HepG2 (cell line): Measurements from ENCODE around the gene STEAP2. TPM values are rescaled to one million over a fixed set of nuclear protein-coding genes. Genes with fewer than 3 reads are reported as not detected.

Experiments used
- ATAC-seq: fragments of 200-7000 bp; cut with Tn5 transposase; 3 replicates; pipeline ENCODE4 v1.9.1; 2020; ENCODE audit warnings: mild to moderate bottlenecking, moderate library complexity
- BruUV-seq: library from RNA; stranded (reverse); fragments of 400-500 nt; replicated peaks from 2 replicates; lab custom pipeline; 2021; lab: Mats Ljungman, UMichigan
- CTCF ChIA-PET: fragments of 300-600 bp; formaldehyde crosslinking; extraction: SDS; loops from one replicate; lab custom pipeline; 2021; ENCODE audit warnings: low total read pairs, inconsistent platforms, low intra/inter-chr PET ratio; lab: Yijun Ruan, JAX
- POLR2A ChIA-PET: fragments of 350-600 bp; sonication (Branson Sonifier 250); formaldehyde crosslinking; loops from one replicate; lab custom pipeline; 2020; ENCODE audit warnings: antibody characterized with exemption, inconsistent platforms; lab: Yijun Ruan, JAX
- DNase-seq: peaks from one replicate; pipeline ENCODE4 v3.0.0-alpha.2; 2015; ENCODE audit warnings: low spot score
- FAIRE-seq: peaks from 3 replicates; lab custom pipeline; 2011; peaks lifted over from hg19 to GRCh38; lab: Jason Lieb, UNC
- H2AFZ ChIP-seq: one replicate; pipeline ENCODE4 v1.6.1; 2011; ENCODE audit warnings: low read length, inconsistent platforms
- H3K27ac ChIP-seq: fragments of 300-600 bp; 3 replicates; pipeline ENCODE4 v1.8.0; 2011; ENCODE audit warnings: mixed run types, mild to moderate bottlenecking, mixed read lengths, low read length, inconsistent platforms; ENCODE audit not compliant: insufficient read depth; ENCODE audit errors: extremely low read length
- H3K27me3 ChIP-seq, 2 experiments: fragments of 200-600 bp in 1 of 2; 2 replicates in 1 of 2; 3 replicates in 1 of 2; pipeline versions ENCODE4 v1.6.0 to v1.8.0; 2011; ENCODE audit warnings: low read length in 2 of 2, mild to moderate bottlenecking in 2 of 2, moderate library complexity in 2 of 2, inconsistent platforms in 1 of 2; ENCODE audit not compliant: insufficient read depth in 2 of 2, control insufficient read depth in 1 of 2
- H3K36me3 ChIP-seq, 2 experiments: fragments of 200-600 bp in 1 of 2; replicated peaks in 1 of 2; 2 replicates in 1 of 2; 3 replicates in 1 of 2; pipeline versions ENCODE4 v1.5.1 to v1.8.0; 2011; ENCODE audit warnings: low read length in 2 of 2, inconsistent platforms in 1 of 2; ENCODE audit not compliant: insufficient read depth in 2 of 2, control insufficient read depth in 1 of 2
- H3K4me1 ChIP-seq: 2 replicates; pipeline ENCODE4 v1.5.1; 2012; ENCODE audit warnings: low read length, inconsistent platforms; ENCODE audit not compliant: insufficient read depth
- H3K4me2 ChIP-seq: 2 replicates; pipeline ENCODE4 v1.6.0; 2011; ENCODE audit warnings: low read depth, low read length, inconsistent platforms
- H3K4me3 ChIP-seq, 3 experiments: fragments of 200-600 bp in 1 of 3; sonication (generic), shearing (Covaris generic) in 1 of 3; replicated peaks in 1 of 3; 2 replicates each; pipeline ENCODE4 v1.5.1; 2011 to 2016; ENCODE audit warnings: low read length in 3 of 3, inconsistent platforms in 2 of 3, low read depth in 2 of 3, mild to moderate bottlenecking in 2 of 3, control low read depth in 1 of 3, mixed read lengths in 1 of 3; ENCODE audit not compliant: insufficient read depth in 1 of 3
- H3K79me2 ChIP-seq: one replicate; pipeline ENCODE4 v1.6.1; 2011; ENCODE audit warnings: low read length, inconsistent platforms; ENCODE audit not compliant: insufficient read depth
- H3K9ac ChIP-seq: 2 replicates; pipeline ENCODE4 v1.6.0; 2011; ENCODE audit warnings: mild to moderate bottlenecking, low read depth, low read length, inconsistent platforms; ENCODE audit not compliant: insufficient read depth
- H3K9me3 ChIP-seq: 2 replicates; pipeline ENCODE4 v1.5.1; 2012; ENCODE audit warnings: mild to moderate bottlenecking, low read length
- H4K20me1 ChIP-seq: 2 replicates; pipeline ENCODE4 v1.6.0; 2011; ENCODE audit warnings: inconsistent platforms, mild to moderate bottlenecking, low read length, moderate library complexity; ENCODE audit not compliant: insufficient read depth
- CAMTA2 ChIP-seq: sonication (generic); formaldehyde crosslinking; IDR thresholded peaks from 2 replicates; pipeline ENCODE4 v1.4.0; 2020; ENCODE audit warnings: mild to moderate bottlenecking, missing genetic modification reagents, borderline replicate concordance
- ELK4 ChIP-seq: sonication (generic); formaldehyde crosslinking; IDR thresholded peaks from 2 replicates; pipeline ENCODE4 v1.9.0; 2021; ENCODE audit warnings: missing genetic modification reagents, borderline replicate concordance
- IRX3 ChIP-seq: sonication (generic); formaldehyde crosslinking; IDR thresholded peaks from 2 replicates; pipeline ENCODE4 v1.8.1; 2023; ENCODE audit warnings: mild to moderate bottlenecking, low read depth, missing genetic modification reagents, borderline replicate concordance
- PBX3 ChIP-seq: sonication (generic); formaldehyde crosslinking; IDR thresholded peaks from 2 replicates; pipeline ENCODE4 v1.8.1; 2023; ENCODE audit warnings: missing genetic modification reagents, inconsistent platforms, borderline replicate concordance
- RARA ChIP-seq: IDR thresholded peaks from 2 replicates; pipeline ENCODE4 v1.6.1; 2016; ENCODE audit warnings: missing genetic modification reagents, missing compliant biosample characterization
- WGBS: methylation state at CpG from one replicate; pipeline ENCODE4 v1.1.6; 2017; ENCODE audit warnings: low lambda C conversion rate; 5-methylcytosine and 5-hydroxymethylcytosine counted together
- in situ Hi-C: cut with HindIII; loops from 2 replicates; pipeline ENCODE4 v1.10.0; 2017; ENCODE audit warnings: low pct_unique_long_range_greater_than_20kb; ENCODE audit not compliant: extremely low pct_ligation_motif_present
- intact Hi-C: fragments of 100-400 bp; cut with micrococcal nuclease; formaldehyde crosslinking; loops from one replicate; pipeline ENCODE4 v1.10.0; 2022; ENCODE audit not compliant: unreplicated experiment
- polyA plus RNA-seq, 8 experiments: library from polyadenylated mRNA; depleted of rRNA in 3 of 8; stranded (reverse) in 7 of 8; unstranded in 1 of 8; fragments of >200 nt; fragmentation: Illumina TruSeq in 4 of 8; extraction: Trizol in 4 of 8; gene quantifications; 2 replicates each; pipeline versions ENCODE4 v1.2.1 to v1.2.3, GENCODE V29; 2011 to 2016; ENCODE audit warnings: low read depth in 4 of 8, missing spikeins in 1 of 8, mixed read lengths in 1 of 8; ENCODE audit not compliant: insufficient read depth in 1 of 8
- total RNA-seq, 5 experiments: library from RNA; depleted of rRNA; stranded (reverse); fragments of >200 nt; fragmentation: Illumina TruSeq; extraction: Trizol; gene quantifications; 2 replicates each; pipeline ENCODE4 v1.2.3, GENCODE V29; 2016; ENCODE audit warnings: low read depth in 1 of 5

The STEAP2 gene
- total and polyA plus RNA-seq, 2 of the 13 experiments (the other 11 are each of a cell fraction or from before 2014, with no cell fraction given): 4.3 to 4.4 TPM

- TF ChIP-seq RARA (CRISPR knock-in tag) (no peak), CAMTA2 (no peak), PBX3 (CRISPR knock-in tag) (no peak), ELK4 (CRISPR knock-in tag) (no peak)
Measured at GRCh38 chr7:90227259-90227658, 15.7 kb downstream of the STEAP2 start (continued).

GRCh38 chr7:90229682-90230081 lies 18.1 kb downstream of the STEAP2 start:
- peak; percentile 26; the same call in 1 of the 3 replicates for ATAC-seq
- intact Hi-C loops (no loop called here), in situ Hi-C loops (no loop called here)
- H3K27ac ChIP-seq: no peak overlapping the region
- H3K36me3 ChIP-seq: no peaks in the 10 kb centered on the region
- TF ChIP-seq IRX3: no peak
- no peak overlapping the region for H3K4me3 ChIP-seq
- peaks cover 18% of the 10 kb centered on the region for H3K4me1 ChIP-seq
- no peak overlapping the region for H3K4me2 ChIP-seq
- no peak overlapping the region for H3K9ac ChIP-seq
- H3K27me3 ChIP-seq: no peaks in the 10 kb centered on the region
- no peaks in the 10 kb centered on the region for H4K20me1 ChIP-seq
- 52% methylated on average over 2 of the region's 2 CpGs for WGBS
- CTCF ChIA-PET: no interaction called here
- no peak for DNase-seq
- BruUV-seq: no TSS peak
- no peak for FAIRE-seq
- POLR2A ChIA-PET: no interaction called here
- H3K9me3 ChIP-seq: no peaks in the 10 kb centered on the region
- no peaks in the 10 kb centered on the region for H3K79me2 ChIP-seq
- H2AFZ ChIP-seq: no peak overlapping the region
